ENCODE data around the gene WWP2.

GRCh38 chr16:69918241-69918640 is 156.1 kb downstream of the WWP2 start:
- no peak for TF ChIP-seq FOXP2 (optimal IDR thresholded peaks at IDR 0.05; ENCODE audit: borderline replicate concordance, extremely low read depth, extremely low read length, insufficient read depth)
- no peak for TF ChIP-seq POLR2AphosphoS5 (IDR thresholded peaks at IDR 0.05; ENCODE audit: low read depth, low read length)
- no peak for TF ChIP-seq TAF1 (IDR thresholded peaks at IDR 0.05; ENCODE audit: borderline replicate concordance, insufficient read depth, low read length)
- TF ChIP-seq SIN3A (IDR thresholded peaks at IDR 0.05; ENCODE audit: borderline replicate concordance, insufficient read depth, low read length), result no peak

All from PFSK-1 (cell line).